ENCODE results near the gene GRIA1. TPM values are rescaled to one million over a fixed set of nuclear protein-coding genes. Genes with fewer than 3 reads are reported as not detected.

GRIA1 gene
- total and polyA plus RNA-seq, 5 donors from 2014 or later = not detected

DNA sequence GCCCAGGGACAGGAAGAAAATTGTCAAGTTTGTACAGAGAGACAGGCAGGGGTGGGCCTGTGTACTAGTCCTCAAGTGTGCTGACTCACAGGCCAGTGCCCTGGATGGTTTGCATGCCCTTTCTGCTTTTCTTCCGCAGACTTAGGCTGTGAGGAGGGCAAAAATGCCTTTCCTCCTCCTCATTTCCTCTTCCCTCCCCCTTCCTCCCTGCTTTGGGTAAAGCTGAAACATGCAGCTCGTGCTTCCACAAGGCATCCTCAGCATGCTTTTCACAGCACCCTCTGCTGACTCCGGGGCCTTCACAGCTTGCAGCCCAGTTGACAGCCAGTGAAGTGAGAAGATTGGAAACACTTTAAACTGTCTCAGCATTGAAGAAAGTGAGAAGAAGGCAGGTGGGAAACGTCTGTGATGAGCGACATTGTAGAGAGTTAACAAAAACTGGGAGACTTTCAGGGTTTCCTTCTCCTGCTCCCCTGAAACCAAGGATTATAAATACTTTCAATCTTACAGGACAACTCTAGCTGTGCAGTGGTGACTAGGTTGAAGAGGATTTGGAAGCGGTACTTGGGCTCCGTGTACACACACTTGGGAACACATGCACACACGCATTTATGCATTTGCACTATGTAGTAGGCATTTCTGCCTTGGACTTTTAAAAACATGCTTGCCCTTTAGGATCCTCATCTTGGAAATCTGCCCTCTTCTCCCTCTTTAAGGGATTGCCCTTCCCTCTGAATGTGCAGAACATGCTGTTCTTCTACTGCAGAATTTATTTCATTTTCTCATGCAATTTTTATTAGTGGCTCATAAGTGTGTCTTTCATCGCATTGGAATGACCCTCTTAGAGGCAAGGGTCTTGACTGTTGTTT lies 138.8 kb downstream of the GRIA1 start:
- H3K4me1 ChIP-seq (ENCODE audit: control insufficient read depth, insufficient read depth, low read length, poor library complexity, severe bottlenecking) = no peaks in the 10 kb centered on the region
- H3K36me3 ChIP-seq (ENCODE audit: control insufficient read depth, insufficient read depth, low read length) = no peaks in the 10 kb centered on the region
- H3K4me3 Mint-ChIP-seq = no peak overlapping the region
- H3K36me3 Mint-ChIP-seq = no peaks in the 10 kb centered on the region
- ATAC-seq (ENCODE audit: low read depth in 2 of 2) (no peak), DNase-seq (no peak)
- peaks cover 0 to 3% (median 0%) of the 10 kb centered on the region in 7 donors for H3K9me3 Mint-ChIP-seq
- H3K27me3 Mint-ChIP-seq = no peaks in the 10 kb centered on the region
- H3K27ac ChIP-seq (ENCODE audit: insufficient read depth, low read length, poor library complexity, severe bottlenecking) = no peak overlapping the region
- no peaks in the 10 kb centered on the region for H3K9me3 ChIP-seq (ENCODE audit: control insufficient read depth in 2 of 2, low read length in 2 of 2)
- H3K27ac Mint-ChIP-seq = no peak overlapping the region
- no peaks in the 10 kb centered on the region for H3K27me3 ChIP-seq (ENCODE audit: control insufficient read depth, insufficient read depth, low read length)
- H3K4me1 Mint-ChIP-seq = no peaks in the 10 kb centered on the region
- no peak overlapping the region for H3K4me3 ChIP-seq (ENCODE audit: low read depth, low read length)

DNA sequence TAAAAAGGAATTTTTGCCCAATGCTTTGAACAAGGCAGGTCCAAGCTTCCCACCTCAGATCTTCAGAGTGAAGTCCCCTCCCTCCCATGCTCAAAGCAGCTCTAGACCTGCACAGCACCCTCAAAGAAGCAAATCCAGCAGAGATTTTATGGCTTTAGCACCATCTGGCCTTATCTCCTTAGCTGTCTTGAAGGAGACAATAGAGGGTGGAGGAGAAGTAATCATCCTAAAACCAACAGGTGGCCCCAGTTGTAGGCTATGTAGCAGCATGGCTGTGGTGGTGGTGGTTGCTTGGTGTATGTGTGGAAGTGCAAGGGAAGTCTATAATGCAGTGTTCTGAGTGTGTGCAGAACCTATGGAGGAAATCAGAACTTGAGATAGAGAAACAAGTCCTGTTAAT lies 140.1 kb downstream of the GRIA1 start:
- Histone ChIP-seq H3K36me3 (ENCODE audit: control insufficient read depth, insufficient read depth, low read length) (no peaks in the 10 kb centered on the region), H3K4me3 (ENCODE audit: low read depth, low read length) (no peak overlapping the region), H3K9me3 (ENCODE audit: control insufficient read depth in 2 of 2, low read length in 2 of 2) (no peaks in the 10 kb centered on the region), H3K27ac (ENCODE audit: insufficient read depth, low read length, poor library complexity, severe bottlenecking) (no peak overlapping the region), H3K4me1 (ENCODE audit: control insufficient read depth, insufficient read depth, low read length, poor library complexity, severe bottlenecking) (no peaks in the 10 kb centered on the region), H3K27me3 (ENCODE audit: control insufficient read depth, insufficient read depth, low read length) (no peaks in the 10 kb centered on the region)
- Mint-ChIP-seq H3K27me3 (no peaks in the 10 kb centered on the region), H3K36me3 (no peaks in the 10 kb centered on the region), H3K9me3 (peaks cover 0 to 3% (median 0%) of the 10 kb centered on the region in 7 donors), H3K4me3 (no peak overlapping the region), H3K27ac (no peak overlapping the region), H3K4me1 (no peaks in the 10 kb centered on the region)
- DNase-seq = no peak
- no peak for ATAC-seq (ENCODE audit: low read depth in 2 of 2)

DNA sequence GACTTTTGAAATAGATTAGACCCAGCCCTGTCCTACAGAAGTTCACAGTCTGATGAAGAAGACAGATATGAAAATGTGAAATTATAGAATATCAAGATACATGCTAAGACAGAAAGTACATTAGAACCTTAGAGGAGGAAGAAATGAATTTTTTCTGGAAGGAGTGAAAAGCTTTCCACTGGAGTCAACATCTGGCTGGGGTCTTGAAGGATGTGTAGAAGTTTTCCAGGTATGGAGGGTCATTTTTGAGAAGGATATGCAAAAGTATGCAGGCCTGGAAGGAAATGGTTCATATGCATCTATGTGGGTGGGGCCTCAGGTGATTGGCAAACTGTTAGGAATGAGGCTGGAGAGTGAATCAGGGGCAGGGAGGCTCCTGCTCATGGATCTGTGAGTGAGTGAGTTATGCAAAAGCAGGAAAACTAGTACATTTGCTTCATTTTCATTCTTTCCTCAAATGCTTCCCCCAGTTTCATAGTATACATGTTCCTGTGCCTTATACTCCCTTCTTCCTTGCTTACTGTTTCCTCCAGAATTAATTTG lies 142.3 kb downstream of the GRIA1 start:
- DNase-seq (no peak), ATAC-seq (ENCODE audit: low read depth in 2 of 2) (no peak)
- Mint-ChIP-seq H3K36me3 (no peaks in the 10 kb centered on the region), H3K27me3 (no peaks in the 10 kb centered on the region), H3K4me3 (no peak overlapping the region), H3K9me3 (peaks cover 0 to 3% (median 0%) of the 10 kb centered on the region in 7 donors), H3K4me1 (no peaks in the 10 kb centered on the region), H3K27ac (no peak overlapping the region)
- no peaks in the 10 kb centered on the region for H3K36me3 ChIP-seq (ENCODE audit: control insufficient read depth, insufficient read depth, low read length)
- no peaks in the 10 kb centered on the region for H3K27me3 ChIP-seq (ENCODE audit: control insufficient read depth, insufficient read depth, low read length)
- H3K9me3 ChIP-seq (ENCODE audit: control insufficient read depth in 2 of 2, low read length in 2 of 2) = no peaks in the 10 kb centered on the region
- H3K4me3 ChIP-seq (ENCODE audit: low read depth, low read length) = no peak overlapping the region
- no peak overlapping the region for H3K27ac ChIP-seq (ENCODE audit: insufficient read depth, low read length, poor library complexity, severe bottlenecking)
- no peaks in the 10 kb centered on the region for H3K4me1 ChIP-seq (ENCODE audit: control insufficient read depth, insufficient read depth, low read length, poor library complexity, severe bottlenecking)

DNA sequence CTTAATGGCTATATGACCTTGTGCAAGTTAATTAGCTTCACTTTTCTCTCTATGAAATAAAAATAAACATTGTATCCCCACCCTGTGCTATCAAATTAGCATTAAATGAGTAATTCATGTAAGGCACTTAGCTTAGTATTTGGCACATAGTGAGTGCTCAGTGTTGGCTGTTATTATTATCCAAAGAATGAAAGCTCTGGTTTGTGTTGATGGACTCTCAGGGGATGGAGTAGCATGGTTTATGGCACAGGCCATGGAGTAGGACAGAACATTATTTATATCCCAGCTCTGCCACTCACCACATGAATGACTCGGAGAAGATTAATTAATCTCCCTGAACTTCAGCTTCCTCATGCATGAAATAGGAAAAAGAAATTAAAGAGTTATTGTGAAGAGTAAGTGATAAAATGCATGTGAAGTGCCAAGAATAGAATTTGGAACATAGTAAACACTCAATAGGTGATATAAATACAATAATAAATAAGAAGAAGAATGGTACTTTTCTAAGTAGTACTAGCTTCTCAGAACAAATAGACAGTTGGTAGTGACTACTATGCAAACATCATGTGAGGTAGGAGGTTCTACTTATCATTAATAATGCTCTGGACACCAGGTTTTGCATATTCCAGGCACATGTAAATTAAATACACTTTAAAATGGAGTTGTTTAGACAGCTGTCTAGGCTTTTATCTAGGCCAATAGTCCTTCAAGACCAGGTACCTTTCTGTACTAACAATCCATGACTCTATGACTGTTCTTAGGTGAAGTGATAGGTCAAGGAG lies 146.4 kb downstream of the GRIA1 start:
- H3K27ac ChIP-seq (ENCODE audit: insufficient read depth, low read length, poor library complexity, severe bottlenecking) = no peak overlapping the region
- no peak for ATAC-seq (ENCODE audit: low read depth in 2 of 2)
- Mint-ChIP-seq H3K27ac (no peak overlapping the region), H3K9me3 (peaks cover 0 to 1% (median 0%) of the 10 kb centered on the region in 7 donors), H3K36me3 (no peaks in the 10 kb centered on the region), H3K27me3 (no peaks in the 10 kb centered on the region), H3K4me1 (no peaks in the 10 kb centered on the region), H3K4me3 (no peak overlapping the region)
- H3K27me3 ChIP-seq (ENCODE audit: control insufficient read depth, insufficient read depth, low read length) = no peaks in the 10 kb centered on the region
- no peak for DNase-seq
- H3K4me1 ChIP-seq (ENCODE audit: control insufficient read depth, insufficient read depth, low read length, poor library complexity, severe bottlenecking) = no peaks in the 10 kb centered on the region
- no peaks in the 10 kb centered on the region for H3K9me3 ChIP-seq (ENCODE audit: control insufficient read depth in 2 of 2, low read length in 2 of 2)
- H3K36me3 ChIP-seq (ENCODE audit: control insufficient read depth, insufficient read depth, low read length) = no peaks in the 10 kb centered on the region
- H3K4me3 ChIP-seq (ENCODE audit: low read depth, low read length) = no peak overlapping the region

DNA sequence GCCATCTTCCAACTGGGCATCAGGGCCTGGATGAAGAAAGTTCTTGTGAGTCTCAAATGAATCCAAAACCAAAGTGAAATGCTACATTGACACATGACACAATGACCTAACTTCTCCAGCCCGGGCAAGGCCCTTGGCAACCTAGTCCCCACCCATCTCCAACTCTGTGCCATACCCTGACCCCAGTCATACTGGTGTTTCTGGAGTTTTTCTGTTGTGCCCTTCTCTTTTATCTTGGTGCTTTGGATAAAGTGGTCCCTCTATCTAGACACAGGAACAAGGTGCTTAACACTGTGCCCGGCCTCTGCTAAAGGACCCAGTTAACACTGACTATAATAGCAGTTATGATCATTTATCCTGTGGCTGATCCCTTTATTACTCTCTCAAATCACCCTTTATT lies 149.8 kb downstream of the GRIA1 start:
- no peak overlapping the region for H3K27ac Mint-ChIP-seq

DNA sequence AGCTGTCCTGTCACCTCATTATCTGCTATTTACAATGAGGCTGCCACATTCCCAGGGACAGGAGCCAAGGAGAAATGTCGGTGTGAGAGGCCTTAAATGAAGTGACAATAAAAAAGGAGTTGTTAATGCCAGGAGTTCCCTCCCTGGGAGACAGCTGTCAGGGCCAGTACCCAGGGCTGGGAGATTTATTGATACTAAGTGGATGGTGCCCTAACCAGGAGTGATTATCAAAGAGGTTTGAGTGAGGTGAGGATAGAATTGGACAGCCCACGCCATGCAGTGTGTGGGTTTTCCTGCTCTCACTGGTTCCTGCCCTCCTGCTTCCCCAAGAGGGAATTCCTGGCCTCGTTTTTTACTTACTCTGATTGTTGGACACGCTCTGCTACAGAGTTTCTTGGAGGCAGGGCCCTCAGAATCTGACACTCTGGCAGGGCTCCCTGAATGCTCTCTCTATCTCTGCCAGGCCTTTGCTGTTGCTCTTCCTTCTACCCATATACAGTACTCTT lies 150.8 kb downstream of the GRIA1 start:
- DNase-seq = no peak
- H3K27me3 Mint-ChIP-seq = no peaks in the 10 kb centered on the region
- Histone ChIP-seq H3K9me3 (ENCODE audit: control insufficient read depth in 2 of 2, low read length in 2 of 2) (no peaks in the 10 kb centered on the region), H3K27ac (ENCODE audit: insufficient read depth, low read length, poor library complexity, severe bottlenecking) (no peak overlapping the region), H3K27me3 (ENCODE audit: control insufficient read depth, insufficient read depth, low read length) (no peaks in the 10 kb centered on the region), H3K36me3 (ENCODE audit: control insufficient read depth, insufficient read depth, low read length) (no peaks in the 10 kb centered on the region), H3K4me3 (ENCODE audit: low read depth, low read length) (no peak overlapping the region), H3K4me1 (ENCODE audit: control insufficient read depth, insufficient read depth, low read length, poor library complexity, severe bottlenecking) (no peaks in the 10 kb centered on the region)
- no peak for ATAC-seq (ENCODE audit: low read depth in 2 of 2)
- peak overlapping the region in 1 of 4 donors; percentile 22 for H3K4me3 Mint-ChIP-seq
- H3K36me3 Mint-ChIP-seq = no peaks in the 10 kb centered on the region
- H3K4me1 Mint-ChIP-seq = no peaks in the 10 kb centered on the region
- no peak overlapping the region for H3K27ac Mint-ChIP-seq
- peaks cover 0 to 1% (median 0%) of the 10 kb centered on the region in 7 donors for H3K9me3 Mint-ChIP-seq

More for the DNA sequence above, 149.8 kb downstream of the GRIA1 start:
- ATAC-seq (ENCODE audit: low read depth in 2 of 2) = no peak
- H3K36me3 Mint-ChIP-seq = no peaks in the 10 kb centered on the region
- H3K4me1 Mint-ChIP-seq = no peaks in the 10 kb centered on the region
- Histone ChIP-seq H3K9me3 (ENCODE audit: control insufficient read depth in 2 of 2, low read length in 2 of 2) (no peaks in the 10 kb centered on the region), H3K27ac (ENCODE audit: insufficient read depth, low read length, poor library complexity, severe bottlenecking) (no peak overlapping the region), H3K4me1 (ENCODE audit: control insufficient read depth, insufficient read depth, low read length, poor library complexity, severe bottlenecking) (no peaks in the 10 kb centered on the region), H3K36me3 (ENCODE audit: control insufficient read depth, insufficient read depth, low read length) (no peaks in the 10 kb centered on the region), H3K4me3 (ENCODE audit: low read depth, low read length) (no peak overlapping the region), H3K27me3 (ENCODE audit: control insufficient read depth, insufficient read depth, low read length) (no peaks in the 10 kb centered on the region)
- no peak for DNase-seq
- no peak overlapping the region for H3K4me3 Mint-ChIP-seq
- H3K9me3 Mint-ChIP-seq = peaks cover 0 to 1% (median 0%) of the 10 kb centered on the region in 7 donors
- H3K27me3 Mint-ChIP-seq = no peaks in the 10 kb centered on the region

DNA sequence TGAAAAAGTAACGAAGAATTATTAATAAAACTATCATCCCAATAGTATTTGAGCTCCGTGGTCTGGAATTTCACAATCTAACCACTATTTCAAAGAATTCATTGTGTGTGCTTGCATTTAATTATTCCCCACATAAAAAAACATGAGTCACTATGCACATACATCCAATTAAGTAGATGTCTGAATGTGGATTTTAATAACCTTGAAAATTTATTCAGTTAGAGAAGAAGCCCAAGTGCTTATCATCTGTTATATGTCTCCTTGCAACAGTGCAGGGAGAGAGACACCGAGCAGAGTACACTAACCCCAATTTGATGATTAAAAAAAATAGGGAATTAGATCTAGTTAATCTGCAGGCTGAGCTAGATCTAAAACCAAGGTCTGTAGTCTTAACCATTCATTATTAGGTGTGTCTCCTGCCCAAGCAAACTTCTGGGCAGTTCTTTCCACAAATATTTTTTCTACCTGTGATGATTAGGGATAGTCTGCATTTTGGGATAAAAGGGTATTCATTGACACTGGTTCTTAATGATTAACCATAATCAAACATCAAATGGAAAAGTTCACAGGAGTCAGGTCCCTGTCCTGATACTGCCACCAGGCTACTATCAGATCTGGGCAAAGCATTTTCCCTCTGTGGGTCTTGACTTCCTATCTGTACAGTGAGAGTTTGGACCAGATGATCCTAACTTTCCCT lies 164.2 kb downstream of the GRIA1 start:
- Histone ChIP-seq H3K36me3 (ENCODE audit: control insufficient read depth, insufficient read depth, low read length) (no peaks in the 10 kb centered on the region), H3K27ac (ENCODE audit: insufficient read depth, low read length, poor library complexity, severe bottlenecking) (no peak overlapping the region), H3K27me3 (ENCODE audit: control insufficient read depth, insufficient read depth, low read length) (no peaks in the 10 kb centered on the region), H3K4me3 (ENCODE audit: low read depth, low read length) (no peak overlapping the region), H3K4me1 (ENCODE audit: control insufficient read depth, insufficient read depth, low read length, poor library complexity, severe bottlenecking) (no peaks in the 10 kb centered on the region), H3K9me3 (ENCODE audit: control insufficient read depth in 2 of 2, low read length in 2 of 2) (no peaks in the 10 kb centered on the region)
- Mint-ChIP-seq H3K36me3 (no peaks in the 10 kb centered on the region), H3K4me1 (no peaks in the 10 kb centered on the region), H3K9me3 (peaks cover 0 to 5% (median 0%) of the 10 kb centered on the region in 7 donors), H3K27me3 (no peaks in the 10 kb centered on the region), H3K4me3 (no peak overlapping the region), H3K27ac (no peak overlapping the region)
- DNase-seq = no peak
- no peak for ATAC-seq (ENCODE audit: low read depth in 2 of 2)
